Testis (tissue), 3 donors: ENCODE data around the gene NLGN4Y. TPM values are rescaled to one million over a fixed set of nuclear protein-coding genes. Genes with fewer than 3 reads are reported as not detected.

Experiments
- DNase-seq: peaks from one replicate; pipeline ENCODE4 v3.0.0-alpha.2; 2019
- H3K27ac ChIP-seq, 2 donors: fragments of 200-600 bp; sonication (generic); one replicate each; pipeline ENCODE4 v1.5.1; 2019
- H3K27me3 ChIP-seq: fragments of 200-600 bp; sonication (generic); one replicate; pipeline ENCODE4 v1.5.1; 2019
- H3K36me3 ChIP-seq: fragments of 200-600 bp; sonication (generic); one replicate; pipeline ENCODE4 v1.5.1; 2017; ENCODE audit warnings: low read depth; ENCODE audit errors: missing control alignments
- H3K4me1 ChIP-seq: fragments of 200-600 bp; sonication (generic); one replicate; pipeline ENCODE4 v1.5.1; 2019
- H3K4me3 ChIP-seq, 2 donors: fragments of 200-600 bp; sonication (generic); one replicate each; pipeline ENCODE4 v1.5.1; 2017 to 2019
- H3K9me3 ChIP-seq: fragments of 200-600 bp; sonication (generic); one replicate; pipeline ENCODE4 v1.5.1; 2017
- CTCF ChIP-seq, 3 experiments: fragments of 450-650 bp in 2 of 3; fragments of 200-600 bp in 1 of 3; sonication (generic) in 1 of 3; IDR thresholded peaks; one replicate each; pipeline ENCODE4 v1.5.1; 2016 to 2019; ENCODE audit warnings: antibody characterized with exemption in 3 of 3, mild to moderate bottlenecking in 2 of 3, moderate library complexity in 1 of 3
- POLR2A ChIP-seq: fragments of 450-650 bp; IDR thresholded peaks from one replicate; pipeline ENCODE4 v1.6.1; 2017; ENCODE audit warnings: antibody characterized with exemption, mild to moderate bottlenecking, moderate library complexity
- WGBS, 2 donors: methylation state at CpG; one replicate each; pipeline ENCODE4 v1.1.5; 2018; 5-methylcytosine and 5-hydroxymethylcytosine counted together
- intact Hi-C: fragments of 100-400 bp; cut with DNase I; formaldehyde crosslinking; loops from one replicate; pipeline ENCODE4 v1.15.1; 2023; ENCODE audit warnings: low total_unique reads
- polyA plus RNA-seq: library from polyadenylated mRNA; stranded (reverse); fragments of 350-450 nt; fragmentation: Illumina TruSeq; extraction: RNeasy Lipid Tissue Mini Kit (QIAGEN cat#74804); gene quantifications from one replicate; pipeline ENCODE4 v1.2.3, GENCODE V29; 2014; ENCODE audit warnings: low read depth, low replicate concordance; ENCODE audit not compliant: insufficient read depth
- total RNA-seq, 2 donors: library from RNA; depleted of rRNA; stranded (reverse); fragments of >200 nt; gene quantifications; one replicate each; pipeline ENCODE4 v1.2.3, GENCODE V29; 2016

The NLGN4Y gene
- total and polyA plus RNA-seq, 3 donors from 2014 or later, result 1.1 to 8.5 (median 1.7) TPM

GRCh38 chrY:14679181-14679580, 154.9 kb downstream of the NLGN4Y start:
- no peak for DNase-seq
- no peak for TF ChIP-seq POLR2A
- no peak for TF ChIP-seq CTCF (IDR thresholded peaks at IDR 0.05)
- no peak overlapping the region for H3K4me3 ChIP-seq
- no peaks in the 10 kb centered on the region for H3K4me1 ChIP-seq
- WGBS, 2 donors, result 60 to 100% methylated on average over 1 of the region's 1 CpG
- H3K27ac ChIP-seq, result no peak overlapping the region
- no peaks in the 10 kb centered on the region for H3K27me3 ChIP-seq
- intact Hi-C loops, result no loop called here
- no peaks in the 10 kb centered on the region for H3K9me3 ChIP-seq
- no peaks in the 10 kb centered on the region for H3K36me3 ChIP-seq

GRCh38 chrY:14694543-14694942, 170.2 kb downstream of the NLGN4Y start:
- no peak for TF ChIP-seq CTCF (IDR thresholded peaks at IDR 0.05)
- no peak for TF ChIP-seq POLR2A
- Histone ChIP-seq H3K27me3 (no peaks in the 10 kb centered on the region), H3K4me3 (no peak overlapping the region), H3K36me3 (no peaks in the 10 kb centered on the region), H3K27ac (no peak overlapping the region), H3K4me1 (no peaks in the 10 kb centered on the region), H3K9me3 (no peaks in the 10 kb centered on the region)
- intact Hi-C loops, result no loop called here
- no peak for DNase-seq

- Histone ChIP-seq H3K4me1 (no peaks in the 10 kb centered on the region), H3K9me3 (no peaks in the 10 kb centered on the region), H3K36me3 (no peaks in the 10 kb centered on the region), H3K27me3 (no peaks in the 10 kb centered on the region), H3K4me3 (no peak overlapping the region), H3K27ac (no peak overlapping the region)
- no peak for TF ChIP-seq POLR2A
- no peak for TF ChIP-seq CTCF (IDR thresholded peaks at IDR 0.05)
- intact Hi-C loops, result no loop called here
- DNase-seq, result no peak
These were observed 183.8 kb downstream of the NLGN4Y start for GRCh38 chrY:14708158-14708557.

- H3K36me3 ChIP-seq, result no peaks in the 10 kb centered on the region
- H3K9me3 ChIP-seq, result no peaks in the 10 kb centered on the region
- H3K27ac ChIP-seq, result no peak overlapping the region
- no peaks in the 10 kb centered on the region for H3K27me3 ChIP-seq
- no peak for DNase-seq
- no peaks in the 10 kb centered on the region for H3K4me1 ChIP-seq
- H3K4me3 ChIP-seq, result no peak overlapping the region
- no peak for TF ChIP-seq CTCF (IDR thresholded peaks at IDR 0.05)
- no peak for TF ChIP-seq POLR2A
- intact Hi-C loops, result no loop called here
- WGBS, 2 donors, result 75 to 88% methylated on average over 1 of the region's 1 CpG
These were observed 217.3 kb downstream of the NLGN4Y start for GRCh38 chrY:14741596-14741995.

- Histone ChIP-seq H3K36me3 (no peaks in the 10 kb centered on the region), H3K4me1 (no peaks in the 10 kb centered on the region), H3K9me3 (no peaks in the 10 kb centered on the region), H3K27ac (no peak overlapping the region), H3K27me3 (no peaks in the 10 kb centered on the region), H3K4me3 (no peak overlapping the region)
- DNase-seq, result no peak
- 66 to 81% methylated on average over 4 of the region's 4 CpGs for WGBS, 2 donors
- intact Hi-C loops, result no loop called here
- TF ChIP-seq CTCF (IDR thresholded peaks at IDR 0.05) (no peak), POLR2A (no peak)
These were observed 224.0 kb downstream of the NLGN4Y start for GRCh38 chrY:14748329-14748728.
